HG03521 (cell line): ENCODE results near the gene ARHGEF12.

Source experiments
- ATAC-seq: cut with Tn5 transposase; IDR thresholded peaks from one replicate; pipeline ENCODE4 v1.9.1; 2021; ENCODE audit warnings: mild to moderate bottlenecking, moderate library complexity; ENCODE audit not compliant: unreplicated experiment

Gene ARHGEF12

GRCh38 chr11:120385655-120386054 is 49.4 kb downstream of the ARHGEF12 start:
- ATAC-seq: no peak

GRCh38 chr11:120386318-120386717 is 50.1 kb downstream of the ARHGEF12 start:
- ATAC-seq: no peak

- no peak for ATAC-seq
Measured at GRCh38 chr11:120386774-120387371, 50.7 kb downstream of the ARHGEF12 start.

GRCh38 chr11:120388261-120388660 is 52.0 kb downstream of the ARHGEF12 start:
- no peak for ATAC-seq

- ATAC-seq: no peak
Measured at GRCh38 chr11:120389693-120390584, 53.7 kb downstream of the ARHGEF12 start.

GRCh38 chr11:120390585-120390922 is 54.3 kb downstream of the ARHGEF12 start:
- ATAC-seq: no peak

- no peak for ATAC-seq
Measured at GRCh38 chr11:120391292-120391691, 55.1 kb downstream of the ARHGEF12 start.

GRCh38 chr11:120391854-120392253 is 55.6 kb downstream of the ARHGEF12 start:
- no peak for ATAC-seq

GRCh38 chr11:120392314-120392713 is 56.1 kb downstream of the ARHGEF12 start:
- no peak for ATAC-seq

GRCh38 chr11:120392793-120393192 is 56.6 kb downstream of the ARHGEF12 start:
- ATAC-seq: no peak

- ATAC-seq: no peak
Measured at GRCh38 chr11:120394119-120394518, 57.9 kb downstream of the ARHGEF12 start.

- no peak for ATAC-seq
Measured at GRCh38 chr11:120395778-120396177, 59.6 kb downstream of the ARHGEF12 start.

- ATAC-seq: no peak
Measured at GRCh38 chr11:120398132-120398531, 61.9 kb downstream of the ARHGEF12 start.

- no peak for ATAC-seq
Measured at GRCh38 chr11:120399307-120399706, 63.1 kb downstream of the ARHGEF12 start.

GRCh38 chr11:120400564-120401364 is 64.6 kb downstream of the ARHGEF12 start:
- ATAC-seq: no peak

GRCh38 chr11:120401506-120401905 is 65.3 kb downstream of the ARHGEF12 start:
- ATAC-seq: no peak

- no peak for ATAC-seq
Measured at GRCh38 chr11:120403966-120404365, 67.8 kb downstream of the ARHGEF12 start.

- no peak for ATAC-seq
Measured at GRCh38 chr11:120404495-120404894, 68.3 kb downstream of the ARHGEF12 start.

GRCh38 chr11:120409655-120410054 is 73.4 kb downstream of the ARHGEF12 start:
- no peak for ATAC-seq

- ATAC-seq: no peak
Measured at GRCh38 chr11:120410622-120411380, 74.6 kb downstream of the ARHGEF12 start.

- ATAC-seq: no peak
Measured at GRCh38 chr11:120413480-120413879, 77.3 kb downstream of the ARHGEF12 start.
